SK-N-MC (cell line): Measurements from ENCODE around the gene MICU1.
"Not testable (repeated sequence)": the region's sequence is repeated elsewhere in the genome, so short reads cannot be mapped to it uniquely, and the experiment has no call there.

ENCODE experiments used
- DNase-seq: peaks from one replicate; pipeline ENCODE4 v3.0.0-alpha.2; 2011; ENCODE audit warnings: low read depth, low spot score
- H3K27ac ChIP-seq: fragments of 200-600 bp; sonication (generic); 2 replicates; pipeline ENCODE4 v1.5.1; 2016; ENCODE audit warnings: mixed run types
- H3K36me3 ChIP-seq: fragments of 200-600 bp; sonication (generic); 2 replicates; pipeline ENCODE4 v1.6.1; 2017; ENCODE audit warnings: antibody characterized with exemption, low read length, mixed read lengths; ENCODE audit not compliant: insufficient read depth
- H3K4me3 ChIP-seq: fragments of 200-600 bp; sonication (generic); 2 replicates; pipeline ENCODE4 v1.5.1; 2016
- H3K9ac ChIP-seq: fragments of 200-600 bp; sonication (generic); 2 replicates; pipeline ENCODE4 v1.8.0; 2017; ENCODE audit warnings: mixed run types, mixed read lengths; ENCODE audit not compliant: insufficient read length
- H3K9me3 ChIP-seq: fragments of 200-600 bp; sonication (generic); 2 replicates; pipeline ENCODE4 v1.6.1; 2017; ENCODE audit warnings: low read depth, mild to moderate bottlenecking, antibody characterized with exemption, low read length, moderate library complexity, mixed read lengths
- EZH2 ChIP-seq: fragments of 200-600 bp; sonication (generic); IDR thresholded peaks from one replicate; pipeline ENCODE4 v1.6.1; 2017; ENCODE audit warnings: antibody characterized with exemption
- FOXP2 ChIP-seq: optimal IDR thresholded peaks from 2 replicates; pipeline ENCODE3; 2011; ENCODE audit warnings: mild to moderate bottlenecking, moderate library complexity; ENCODE audit not compliant: insufficient read depth; ENCODE audit errors: extremely low read length, control extremely low read depth
- POLR2AphosphoS5 ChIP-seq: IDR thresholded peaks from 2 replicates; pipeline ENCODE4 v1.6.1; 2012; ENCODE audit warnings: mild to moderate bottlenecking, low read depth, low read length, borderline replicate concordance

Gene MICU1

GRCh38 chr10:72658696-72659400 is 33.0 kb upstream of the MICU1 start:
- DNase-seq, result no peak
- no peak overlapping the region for H3K9ac ChIP-seq
- H3K36me3 ChIP-seq, result no peaks in the 10 kb centered on the region
- H3K27ac ChIP-seq, result no peak overlapping the region
- no peaks in the 10 kb centered on the region for H3K9me3 ChIP-seq
- no peak overlapping the region for H3K4me3 ChIP-seq
- TF ChIP-seq EZH2 (no peak), POLR2AphosphoS5 (no peak), FOXP2 (no peak)

GRCh38 chr10:72654720-72655119 is 28.8 kb upstream of the MICU1 start:
- DNase-seq, result no peak
- H3K9ac ChIP-seq, result no peak overlapping the region
- no peak overlapping the region for H3K4me3 ChIP-seq
- H3K27ac ChIP-seq, result no peak overlapping the region
- no peaks in the 10 kb centered on the region for H3K36me3 ChIP-seq
- no peak for TF ChIP-seq POLR2AphosphoS5
- TF ChIP-seq FOXP2, result no peak
- no peak for TF ChIP-seq EZH2
- no peaks in the 10 kb centered on the region for H3K9me3 ChIP-seq

- no peak overlapping the region for H3K4me3 ChIP-seq
- H3K27ac ChIP-seq, result no peak overlapping the region
- DNase-seq, result no peak
Observed at GRCh38 chr10:72653383-72654096, 27.7 kb upstream of the MICU1 start.

GRCh38 chr10:72649291-72649690 is 23.4 kb upstream of the MICU1 start:
- H3K36me3 ChIP-seq, result no peaks in the 10 kb centered on the region

More at GRCh38 chr10:72653383-72654096, 27.7 kb upstream of the MICU1 start:
- Histone ChIP-seq H3K36me3 (no peaks in the 10 kb centered on the region), H3K9ac (no peak overlapping the region), H3K9me3 (no peaks in the 10 kb centered on the region)
- no peak for TF ChIP-seq EZH2
- no peak for TF ChIP-seq POLR2AphosphoS5
- no peak for TF ChIP-seq FOXP2

GRCh38 chr10:72648301-72648700 is 22.4 kb upstream of the MICU1 start:
- Histone ChIP-seq H3K4me3 (no peak overlapping the region), H3K9ac (no peak overlapping the region), H3K27ac (no peak overlapping the region), H3K36me3 (no peaks in the 10 kb centered on the region), H3K9me3 (no peaks in the 10 kb centered on the region)
- DNase-seq, result no peak
- TF ChIP-seq FOXP2, result no peak
- TF ChIP-seq EZH2, result no peak
- no peak for TF ChIP-seq POLR2AphosphoS5

More at GRCh38 chr10:72649291-72649690, 23.4 kb upstream of the MICU1 start:
- no peak for DNase-seq
- H3K9ac ChIP-seq, result no peak overlapping the region
- TF ChIP-seq POLR2AphosphoS5 (no peak), FOXP2 (no peak), EZH2 (no peak)
- no peak overlapping the region for H3K4me3 ChIP-seq
- no peak overlapping the region for H3K27ac ChIP-seq
- H3K9me3 ChIP-seq, result no peaks in the 10 kb centered on the region

- H3K4me3 ChIP-seq, H3K36me3 ChIP-seq, DNase-seq, H3K9me3 ChIP-seq, H3K9ac ChIP-seq, H3K27ac ChIP-seq: not testable (repeated sequence)
Observed at GRCh38 chr10:72646971-72647370, 21.1 kb upstream of the MICU1 start.

- H3K27ac ChIP-seq, result no peak overlapping the region
- H3K9me3 ChIP-seq, result no peaks in the 10 kb centered on the region
- no peaks in the 10 kb centered on the region for H3K36me3 ChIP-seq
- TF ChIP-seq FOXP2 (no peak), EZH2 (no peak), POLR2AphosphoS5 (no peak)
- H3K4me3 ChIP-seq, result no peak overlapping the region
- no peak overlapping the region for H3K9ac ChIP-seq
- no peak for DNase-seq
Observed at GRCh38 chr10:72645263-72645858, 19.5 kb upstream of the MICU1 start.

- Histone ChIP-seq H3K36me3 (no peaks in the 10 kb centered on the region), H3K9ac (no peak overlapping the region), H3K4me3 (no peak overlapping the region), H3K9me3 (no peaks in the 10 kb centered on the region), H3K27ac (no peak overlapping the region)
- TF ChIP-seq POLR2AphosphoS5, result no peak
- no peak for TF ChIP-seq FOXP2
- no peak for TF ChIP-seq EZH2
- no peak for DNase-seq
Observed at GRCh38 chr10:72642318-72642717, 16.4 kb upstream of the MICU1 start.
